Adipocyte (in vitro differentiated cells): ENCODE measurements around the gene GMDS.

Experiments used
- DNase-seq: peaks from one replicate; pipeline ENCODE4 v3.0.0-alpha.2; 2015; ENCODE audit warnings: low read depth
- H3K27me3 ChIP-seq: replicated peaks from 2 replicates; pipeline ENCODE4 v1.7.0; 2013; ENCODE audit warnings: mild to moderate bottlenecking, low read length, moderate library complexity; ENCODE audit not compliant: control insufficient read depth, insufficient read depth
- H3K36me3 ChIP-seq: 2 replicates; pipeline ENCODE4 v1.7.0; 2013; ENCODE audit warnings: low read length, mild to moderate bottlenecking, moderate library complexity; ENCODE audit not compliant: control insufficient read depth, insufficient read depth, severe bottlenecking
- H3K4me1 ChIP-seq: 2 replicates; pipeline ENCODE4 v1.7.0; 2013; ENCODE audit warnings: mild to moderate bottlenecking, low read length, moderate library complexity; ENCODE audit not compliant: control insufficient read depth, insufficient read depth
- H3K4me3 ChIP-seq: 2 replicates; pipeline ENCODE4 v1.7.0; 2013; ENCODE audit warnings: mild to moderate bottlenecking, low read length, moderate library complexity
- H3K9ac ChIP-seq: 2 replicates; pipeline ENCODE4 v1.7.0; 2013; ENCODE audit warnings: mild to moderate bottlenecking, low read length, moderate library complexity
- H3K9me3 ChIP-seq: 2 replicates; pipeline ENCODE4 v1.7.0; 2013; ENCODE audit warnings: mild to moderate bottlenecking, low read length, moderate library complexity; ENCODE audit not compliant: control insufficient read depth

Gene GMDS

GRCh38 chr6:1609041-1609647 lies 636.3 kb downstream of the GMDS start:
- no peaks in the 10 kb centered on the region for H3K36me3 ChIP-seq
- DNase-seq = peak; percentile 76
- H3K9ac ChIP-seq = peak overlapping the region; percentile 51
- no peaks in the 10 kb centered on the region for H3K9me3 ChIP-seq
- peaks cover 38% of the 10 kb centered on the region for H3K4me1 ChIP-seq
- peak overlapping the region; percentile 76 for H3K4me3 ChIP-seq
- peaks cover 42% of the 10 kb centered on the region for H3K27me3 ChIP-seq

GRCh38 chr6:1608222-1609040 lies 637.0 kb downstream of the GMDS start:
- peak overlapping the region; percentile 76 for H3K4me3 ChIP-seq
- H3K9me3 ChIP-seq = no peaks in the 10 kb centered on the region
- H3K27me3 ChIP-seq = peaks cover 49% of the 10 kb centered on the region
- H3K4me1 ChIP-seq = peaks cover 38% of the 10 kb centered on the region
- no peaks in the 10 kb centered on the region for H3K36me3 ChIP-seq
- no peak overlapping the region for H3K9ac ChIP-seq
- DNase-seq = no peak

- Histone ChIP-seq H3K4me1 (peaks cover 31% of the 10 kb centered on the region), H3K9me3 (no peaks in the 10 kb centered on the region), H3K36me3 (no peaks in the 10 kb centered on the region), H3K27me3 (peaks cover 56% of the 10 kb centered on the region), H3K9ac (no peak overlapping the region), H3K4me3 (peak overlapping the region; percentile 42)
- DNase-seq = no peak
These were observed 637.7 kb downstream of the GMDS start for GRCh38 chr6:1607516-1608221.

- peak overlapping the region; percentile 42 for H3K4me3 ChIP-seq
- H3K9me3 ChIP-seq = no peaks in the 10 kb centered on the region
- H3K36me3 ChIP-seq = no peaks in the 10 kb centered on the region
- DNase-seq = no peak
- H3K9ac ChIP-seq = no peak overlapping the region
- peaks cover 62% of the 10 kb centered on the region for H3K27me3 ChIP-seq
- peaks cover 25% of the 10 kb centered on the region for H3K4me1 ChIP-seq
These were observed 638.5 kb downstream of the GMDS start for GRCh38 chr6:1606780-1607515.

- Histone ChIP-seq H3K27me3 (peaks cover 66% of the 10 kb centered on the region), H3K4me3 (no peak overlapping the region), H3K4me1 (peaks cover 25% of the 10 kb centered on the region), H3K9me3 (no peaks in the 10 kb centered on the region), H3K9ac (no peak overlapping the region), H3K36me3 (no peaks in the 10 kb centered on the region)
- no peak for DNase-seq
These were observed 639.3 kb downstream of the GMDS start for GRCh38 chr6:1605893-1606779.

GRCh38 chr6:1605004-1605892 lies 640.2 kb downstream of the GMDS start:
- H3K4me3 ChIP-seq = peak overlapping the region; percentile 62
- peaks cover 66% of the 10 kb centered on the region for H3K27me3 ChIP-seq
- no peaks in the 10 kb centered on the region for H3K9me3 ChIP-seq
- no peaks in the 10 kb centered on the region for H3K36me3 ChIP-seq
- DNase-seq = no peak
- no peak overlapping the region for H3K9ac ChIP-seq
- peaks cover 25% of the 10 kb centered on the region for H3K4me1 ChIP-seq

GRCh38 chr6:1604158-1605003 lies 641.0 kb downstream of the GMDS start:
- peaks cover 69% of the 10 kb centered on the region for H3K27me3 ChIP-seq
- H3K9me3 ChIP-seq = no peaks in the 10 kb centered on the region
- no peaks in the 10 kb centered on the region for H3K36me3 ChIP-seq
- H3K9ac ChIP-seq = no peak overlapping the region
- H3K4me3 ChIP-seq = peak overlapping the region; percentile 62
- H3K4me1 ChIP-seq = peaks cover 25% of the 10 kb centered on the region
- DNase-seq = peak; percentile 92

- no peak overlapping the region for H3K9ac ChIP-seq
- no peaks in the 10 kb centered on the region for H3K9me3 ChIP-seq
- peaks cover 25% of the 10 kb centered on the region for H3K4me1 ChIP-seq
- no peak overlapping the region for H3K4me3 ChIP-seq
- no peak for DNase-seq
- no peaks in the 10 kb centered on the region for H3K36me3 ChIP-seq
- peaks cover 71% of the 10 kb centered on the region for H3K27me3 ChIP-seq
These were observed 641.7 kb downstream of the GMDS start for GRCh38 chr6:1603708-1604107.

GRCh38 chr6:1602049-1602713 lies 643.2 kb downstream of the GMDS start:
- Histone ChIP-seq H3K4me1 (peaks cover 13% of the 10 kb centered on the region), H3K9ac (no peak overlapping the region), H3K27me3 (peaks cover 56% of the 10 kb centered on the region), H3K36me3 (no peaks in the 10 kb centered on the region), H3K9me3 (no peaks in the 10 kb centered on the region), H3K4me3 (no peak overlapping the region)
- no peak for DNase-seq
